DND-41 (cell line): Measurements from ENCODE around the gene PRSS21.

Experiments used
- ATAC-seq: fragments of 200-7000 bp; cut with Tn5 transposase; 3 replicates; pipeline ENCODE4 v1.9.1; 2021; ENCODE audit warnings: low read depth; ENCODE audit not compliant: insufficient read depth
- DNase-seq: peaks from one replicate; pipeline ENCODE4 v3.0.0-alpha.2; 2020
- H2AFZ ChIP-seq: 2 replicates; pipeline ENCODE4 v1.6.0; 2012; ENCODE audit warnings: low read depth, low read length
- H3K27ac ChIP-seq: 2 replicates; pipeline ENCODE4 v1.5.1; 2012; ENCODE audit warnings: low read length, inconsistent platforms
- H3K27me3 ChIP-seq: fragments of 200-600 bp; sonication (generic); 2 replicates; pipeline ENCODE4 v1.6.0; 2012; ENCODE audit warnings: low read length, mild to moderate bottlenecking, inconsistent platforms; ENCODE audit not compliant: insufficient read depth, poor library complexity
- H3K36me3 ChIP-seq: 2 replicates; pipeline ENCODE4 v1.5.1; 2012; ENCODE audit warnings: low read length, inconsistent platforms; ENCODE audit not compliant: insufficient read depth
- H3K4me1 ChIP-seq: 2 replicates; pipeline ENCODE4 v1.5.1; 2012; ENCODE audit warnings: mild to moderate bottlenecking, low read length; ENCODE audit not compliant: insufficient read depth
- H3K4me2 ChIP-seq: 2 replicates; pipeline ENCODE4 v1.6.0; 2012; ENCODE audit warnings: mild to moderate bottlenecking, moderate library complexity, low read length, inconsistent platforms; ENCODE audit not compliant: insufficient read depth
- H3K4me3 ChIP-seq, 2 experiments: fragments of 200-600 bp in 1 of 2; shearing (Covaris generic) in 1 of 2; 2 replicates each; pipeline ENCODE4 v1.5.1; 2012 to 2016; ENCODE audit warnings: inconsistent platforms in 2 of 2, low read length in 2 of 2, mild to moderate bottlenecking in 2 of 2, low read depth in 1 of 2, moderate library complexity in 1 of 2
- H3K79me2 ChIP-seq: 2 replicates; pipeline ENCODE4 v1.6.0; 2012; ENCODE audit warnings: low read length, inconsistent platforms; ENCODE audit not compliant: insufficient read depth
- H3K9ac ChIP-seq: 2 replicates; pipeline ENCODE4 v1.6.0; 2012; ENCODE audit warnings: low read depth, mild to moderate bottlenecking, inconsistent platforms, low read length, moderate library complexity
- H3K9me3 ChIP-seq: 2 replicates; pipeline ENCODE4 v1.5.1; 2012; ENCODE audit warnings: low read length, moderate library complexity, mild to moderate bottlenecking, inconsistent platforms; ENCODE audit not compliant: insufficient read depth, severe bottlenecking
- H4K20me1 ChIP-seq: 2 replicates; pipeline ENCODE4 v1.6.0; 2012; ENCODE audit warnings: low read length; ENCODE audit not compliant: insufficient read depth
- CTCF ChIP-seq: IDR thresholded peaks from 2 replicates; pipeline ENCODE4 v1.5.1; 2012; ENCODE audit warnings: borderline replicate concordance, low read length, moderate library complexity, mild to moderate bottlenecking; ENCODE audit not compliant: poor library complexity, severe bottlenecking; ENCODE audit errors: extremely low read depth
- EZH2 ChIP-seq: IDR thresholded peaks from 3 replicates; pipeline ENCODE4 v1.6.1; 2012; ENCODE audit warnings: borderline replicate concordance, low read depth, mild to moderate bottlenecking, moderate library complexity, low read length, inconsistent platforms; ENCODE audit not compliant: severe bottlenecking

Gene PRSS21

GRCh38 chr16:2826591-2827373, 9.7 kb downstream of the PRSS21 start:
- Histone ChIP-seq H3K9ac (no peak overlapping the region), H3K9me3 (no peaks in the 10 kb centered on the region), H4K20me1 (no peaks in the 10 kb centered on the region; the same call in 1 of the 2 replicates), H3K4me1 (no peaks in the 10 kb centered on the region), H3K27ac (no peak overlapping the region), H3K4me2 (no peak overlapping the region), H3K36me3 (no peaks in the 10 kb centered on the region), H3K4me3 (no peak overlapping the region), H2AFZ (no peak overlapping the region), H3K79me2 (no peaks in the 10 kb centered on the region), H3K27me3 (peaks cover 2% of the 10 kb centered on the region)
- no peak for DNase-seq
- no peak for TF ChIP-seq EZH2
- no peak for TF ChIP-seq CTCF
- ATAC-seq, result no peak

- Histone ChIP-seq H3K9me3 (no peaks in the 10 kb centered on the region), H3K27me3 (peaks cover 2% of the 10 kb centered on the region), H3K79me2 (no peaks in the 10 kb centered on the region), H3K4me3 (no peak overlapping the region), H4K20me1 (no peaks in the 10 kb centered on the region; the same call in 1 of the 2 replicates), H3K4me1 (no peaks in the 10 kb centered on the region), H3K4me2 (no peak overlapping the region), H2AFZ (no peak overlapping the region), H3K27ac (no peak overlapping the region), H3K36me3 (no peaks in the 10 kb centered on the region), H3K9ac (no peak overlapping the region)
- no peak for TF ChIP-seq EZH2
- TF ChIP-seq CTCF, result no peak
- DNase-seq (no peak), ATAC-seq (no peak)
These were observed 10.3 kb downstream of the PRSS21 start for GRCh38 chr16:2827374-2827791.

GRCh38 chr16:2827831-2828520, 10.9 kb downstream of the PRSS21 start:
- Histone ChIP-seq H4K20me1 (no peaks in the 10 kb centered on the region; the same call in 1 of the 2 replicates), H3K9ac (no peak overlapping the region), H3K79me2 (no peaks in the 10 kb centered on the region), H3K4me3 (no peak overlapping the region), H3K36me3 (no peaks in the 10 kb centered on the region), H3K4me2 (no peak overlapping the region), H3K27ac (no peak overlapping the region), H3K4me1 (no peaks in the 10 kb centered on the region), H3K27me3 (peaks cover 2% of the 10 kb centered on the region), H3K9me3 (no peaks in the 10 kb centered on the region), H2AFZ (no peak overlapping the region)
- DNase-seq (no peak), ATAC-seq (no peak)
- TF ChIP-seq EZH2 (no peak), CTCF (no peak)
